Bronchial epithelial cell (primary cell): Measurements from ENCODE around the gene CCDC88C. TPM values are rescaled to one million over a fixed set of nuclear protein-coding genes. Genes with fewer than 3 reads are reported as not detected.

Experiments used
- DNase-seq: peaks from one replicate; pipeline ENCODE4 v3.0.0-alpha.2; 2010; ENCODE audit warnings: low read depth
- FAIRE-seq: peaks from 2 replicates; lab custom pipeline; 2011; peaks lifted over from hg19 to GRCh38; lab: Jason Lieb, UNC
- H3K27me3 ChIP-seq: 2 replicates; pipeline ENCODE4 v1.5.1; 2011; ENCODE audit warnings: low read length; ENCODE audit not compliant: control insufficient read depth, insufficient read depth
- H3K36me3 ChIP-seq: 2 replicates; pipeline ENCODE4 v1.5.1; 2011; ENCODE audit warnings: low read length; ENCODE audit not compliant: control insufficient read depth, insufficient read depth
- H3K4me3 ChIP-seq: 2 replicates; pipeline ENCODE4 v1.5.1; 2011; ENCODE audit warnings: mild to moderate bottlenecking, low read depth, low read length, control low read depth
- CTCF ChIP-seq: IDR thresholded peaks from 2 replicates; pipeline ENCODE4 v1.5.1; 2011; ENCODE audit warnings: mild to moderate bottlenecking, moderate library complexity, low read length, control low read depth, inconsistent platforms; ENCODE audit not compliant: insufficient read depth, severe bottlenecking
- total RNA-seq: library from RNA; depleted of rRNA; stranded (reverse); fragments of >200 nt; gene quantifications from 2 replicates; pipeline ENCODE4 v1.2.1, GENCODE V29; 2014

Gene CCDC88C
- total RNA-seq, 1 donor from 2014 or later = 21.3 TPM

- Histone ChIP-seq H3K36me3 (no peaks in the 10 kb centered on the region), H3K27me3 (no peaks in the 10 kb centered on the region), H3K4me3 (no peak overlapping the region)
- TF ChIP-seq CTCF = no peak
- DNase-seq (no peak), FAIRE-seq (no peak)
Observed at GRCh38 chr14:91388551-91388975, 29.1 kb downstream of the CCDC88C start.

- Histone ChIP-seq H3K4me3 (no peak overlapping the region), H3K27me3 (no peaks in the 10 kb centered on the region), H3K36me3 (no peaks in the 10 kb centered on the region)
- FAIRE-seq (no peak), DNase-seq (no peak)
- TF ChIP-seq CTCF = no peak
Observed at GRCh38 chr14:91387951-91388381, 29.7 kb downstream of the CCDC88C start.

- Histone ChIP-seq H3K36me3 (no peaks in the 10 kb centered on the region), H3K4me3 (no peak overlapping the region), H3K27me3 (no peaks in the 10 kb centered on the region)
- no peak for FAIRE-seq
- no peak for TF ChIP-seq CTCF
- peak; percentile 48 for DNase-seq
Observed at GRCh38 chr14:91387169-91387835, 30.3 kb downstream of the CCDC88C start.

GRCh38 chr14:91385697-91386096 is 31.9 kb downstream of the CCDC88C start:
- no peak for FAIRE-seq
- Histone ChIP-seq H3K36me3 (no peaks in the 10 kb centered on the region), H3K4me3 (no peak overlapping the region), H3K27me3 (no peaks in the 10 kb centered on the region)
- TF ChIP-seq CTCF = no peak
- DNase-seq = no peak

GRCh38 chr14:91385224-91385623 is 32.4 kb downstream of the CCDC88C start:
- DNase-seq (no peak), FAIRE-seq (no peak)
- no peak for TF ChIP-seq CTCF
- H3K27me3 ChIP-seq = no peaks in the 10 kb centered on the region
- H3K4me3 ChIP-seq = no peak overlapping the region
- H3K36me3 ChIP-seq = no peaks in the 10 kb centered on the region

- H3K27me3 ChIP-seq = no peaks in the 10 kb centered on the region
- no peak for TF ChIP-seq CTCF
- peaks cover 2% of the 10 kb centered on the region for H3K36me3 ChIP-seq
- FAIRE-seq (no peak), DNase-seq (peak; percentile 57)
- H3K4me3 ChIP-seq = no peak overlapping the region
Observed at GRCh38 chr14:91383439-91383838, 34.2 kb downstream of the CCDC88C start.
